GM12872 (cell line): ENCODE measurements around the gene VCL.

ENCODE experiments used
- CTCF ChIP-seq: IDR thresholded peaks from 3 replicates; pipeline ENCODE4 v1.5.1; 2011; ENCODE audit warnings: low read depth, mild to moderate bottlenecking, low read length, moderate library complexity; ENCODE audit not compliant: insufficient read depth

Gene VCL

GRCh38 chr10:73991203-73991883, 6.6 kb upstream of the VCL start:
- TF ChIP-seq CTCF, result no peak

GRCh38 chr10:73991884-73992245, 6.1 kb upstream of the VCL start:
- no peak for TF ChIP-seq CTCF

GRCh38 chr10:73992899-73993788, 4.8 kb upstream of the VCL start:
- TF ChIP-seq CTCF, result no peak

- no peak for TF ChIP-seq CTCF
These were observed 2.9 kb upstream of the VCL start for GRCh38 chr10:73995035-73995358.

- 0 out of 3 replicates have a peak, but pooled peaks have one; percentile 3 for TF ChIP-seq CTCF
These were observed 492 bp upstream of the VCL start for GRCh38 chr10:73997461-73997786.

- no peak for TF ChIP-seq CTCF
These were observed 660 bp downstream of the VCL start for GRCh38 chr10:73998623-73998928.

GRCh38 chr10:73998929-73999691, 1.2 kb downstream of the VCL start:
- TF ChIP-seq CTCF, result no peak; the same call in 2 of the 3 replicates
